IPS-18c (cell line): ENCODE results near the gene GHRL.
"Not testable (repeated sequence)": the region's sequence is repeated elsewhere in the genome, so short reads cannot be mapped to it uniquely, and the experiment has no call there.

Experiments used
- H3K4me3 ChIP-seq: 2 replicates; pipeline ENCODE4 v1.7.0; 2013; ENCODE audit warnings: low read depth, mild to moderate bottlenecking, low read length, moderate library complexity; ENCODE audit not compliant: insufficient read depth
- H3K9me3 ChIP-seq: one replicate; pipeline ENCODE4 v1.6.1; 2013; ENCODE audit warnings: mild to moderate bottlenecking, low read length, moderate library complexity; ENCODE audit not compliant: control insufficient read depth, insufficient read depth

GHRL gene

GRCh38 chr3:10309736-10310135 lies 17.0 kb upstream of the GHRL start:
- H3K9me3 ChIP-seq = no peaks in the 10 kb centered on the region

GRCh38 chr3:10308678-10309077 lies 15.9 kb upstream of the GHRL start:
- Histone ChIP-seq H3K9me3 (no peaks in the 10 kb centered on the region), H3K4me3 (no peak overlapping the region)

More at GRCh38 chr3:10309736-10310135, 17.0 kb upstream of the GHRL start:
- no peak overlapping the region for H3K4me3 ChIP-seq

- no peak overlapping the region for H3K4me3 ChIP-seq
- no peaks in the 10 kb centered on the region for H3K9me3 ChIP-seq
Measured at GRCh38 chr3:10306156-10306555, 13.4 kb upstream of the GHRL start.

GRCh38 chr3:10305331-10305902 lies 12.7 kb upstream of the GHRL start:
- Histone ChIP-seq H3K4me3 (no peak overlapping the region), H3K9me3 (no peaks in the 10 kb centered on the region)

- Histone ChIP-seq H3K9me3 (no peaks in the 10 kb centered on the region), H3K4me3 (no peak overlapping the region)
Measured at GRCh38 chr3:10304905-10305304, 12.2 kb upstream of the GHRL start.

GRCh38 chr3:10303785-10304184 lies 11.0 kb upstream of the GHRL start:
- Histone ChIP-seq H3K4me3 (no peak overlapping the region), H3K9me3 (no peaks in the 10 kb centered on the region)

- no peaks in the 10 kb centered on the region for H3K9me3 ChIP-seq
- H3K4me3 ChIP-seq = no peak overlapping the region
Measured at GRCh38 chr3:10303105-10303504, 10.4 kb upstream of the GHRL start.

- Histone ChIP-seq H3K4me3 (no peak overlapping the region), H3K9me3 (no peaks in the 10 kb centered on the region)
Measured at GRCh38 chr3:10300087-10300486, 7.3 kb upstream of the GHRL start.

- no peak overlapping the region for H3K4me3 ChIP-seq
- H3K9me3 ChIP-seq = no peaks in the 10 kb centered on the region
Measured at GRCh38 chr3:10299679-10300078, 6.9 kb upstream of the GHRL start.

- no peak overlapping the region for H3K4me3 ChIP-seq
- H3K9me3 ChIP-seq = no peaks in the 10 kb centered on the region
Measured at GRCh38 chr3:10299175-10299574, 6.4 kb upstream of the GHRL start.

- not testable (repeated sequence) for H3K4me3 ChIP-seq, H3K9me3 ChIP-seq
Measured at GRCh38 chr3:10298064-10298463, 5.3 kb upstream of the GHRL start.

GRCh38 chr3:10294030-10294586 lies 1.4 kb upstream of the GHRL start:
- Histone ChIP-seq H3K9me3 (no peaks in the 10 kb centered on the region), H3K4me3 (no peak overlapping the region)

- Histone ChIP-seq H3K9me3 (no peaks in the 10 kb centered on the region), H3K4me3 (no peak overlapping the region)
Measured at GRCh38 chr3:10291641-10292040, 1.1 kb downstream of the GHRL start.

GRCh38 chr3:10290481-10291176 lies 2.1 kb downstream of the GHRL start:
- Histone ChIP-seq H3K4me3 (no peak overlapping the region), H3K9me3 (no peaks in the 10 kb centered on the region)

- Histone ChIP-seq H3K4me3 (no peak overlapping the region), H3K9me3 (no peaks in the 10 kb centered on the region)
Measured at GRCh38 chr3:10289787-10290355, 2.9 kb downstream of the GHRL start.

- Histone ChIP-seq H3K4me3 (no peak overlapping the region; the same call in 1 of the 2 replicates), H3K9me3 (no peaks in the 10 kb centered on the region)
Measured at GRCh38 chr3:10289077-10289476, 3.7 kb downstream of the GHRL start.

GRCh38 chr3:10288575-10288960 lies 4.2 kb downstream of the GHRL start:
- H3K4me3 ChIP-seq = no peak overlapping the region
- H3K9me3 ChIP-seq = no peaks in the 10 kb centered on the region

- no peaks in the 10 kb centered on the region for H3K9me3 ChIP-seq
- H3K4me3 ChIP-seq = no peak overlapping the region
Measured at GRCh38 chr3:10287936-10288574, 4.7 kb downstream of the GHRL start.
